GM23338 (cell line): ENCODE data around the gene TNPO1.

Source experiments
- CREB1 ChIP-seq: fragments of 250-450 bp; sonication (Bioruptor Pico); IDR thresholded peaks from 2 replicates; pipeline ENCODE4 v1.5.0; 2020; ENCODE audit warnings: low read depth, mild to moderate bottlenecking, moderate library complexity
- EZH2 ChIP-seq: fragments of 200-600 bp; sonication (generic); IDR thresholded peaks from one replicate; pipeline ENCODE4 v1.8.0; 2017; ENCODE audit warnings: antibody characterized with exemption, mild to moderate bottlenecking, low read depth; ENCODE audit not compliant: unreplicated experiment
- EZH2phosphoT487 ChIP-seq: fragments of 200-600 bp; sonication (generic); IDR thresholded peaks from one replicate; pipeline ENCODE4 v1.8.1; 2018; ENCODE audit warnings: antibody characterized with exemption; ENCODE audit not compliant: unreplicated experiment
- JUNB ChIP-seq: IDR thresholded peaks from one replicate; pipeline ENCODE4 v1.6.1; 2016; ENCODE audit warnings: antibody characterized with exemption; ENCODE audit not compliant: unreplicated experiment
- POLR2AphosphoS5 ChIP-seq: IDR thresholded peaks from 2 replicates; pipeline ENCODE4 v1.6.1; 2016; ENCODE audit warnings: antibody characterized with exemption, low read depth
- STAT1 ChIP-seq: IDR thresholded peaks from one replicate; pipeline ENCODE4 v1.6.1; 2016; ENCODE audit warnings: antibody characterized with exemption; ENCODE audit not compliant: unreplicated experiment
- TF ChIP-seq, protein P1 (sequence below): IDR thresholded peaks from one replicate; pipeline ENCODE4 v1.6.1; 2018; ENCODE audit warnings: antibody characterized with exemption; ENCODE audit not compliant: unreplicated experiment
- TF ChIP-seq, protein P2 (sequence below), 2 experiments: fragments of 200-600 bp in 1 of 2; sonication (generic) in 1 of 2; conservative IDR thresholded peaks; 2 replicates each; pipeline versions ENCODE4 v1.5.1 to v1.6.1; 2016 to 2017; ENCODE audit warnings: antibody characterized with exemption in 2 of 2, low read depth in 2 of 2, mild to moderate bottlenecking in 2 of 2, moderate library complexity in 1 of 2

GRCh38 chr5:72831685-72832084 lies 15.2 kb downstream of the TNPO1 start:
- TF ChIP-seq, protein P1, sequence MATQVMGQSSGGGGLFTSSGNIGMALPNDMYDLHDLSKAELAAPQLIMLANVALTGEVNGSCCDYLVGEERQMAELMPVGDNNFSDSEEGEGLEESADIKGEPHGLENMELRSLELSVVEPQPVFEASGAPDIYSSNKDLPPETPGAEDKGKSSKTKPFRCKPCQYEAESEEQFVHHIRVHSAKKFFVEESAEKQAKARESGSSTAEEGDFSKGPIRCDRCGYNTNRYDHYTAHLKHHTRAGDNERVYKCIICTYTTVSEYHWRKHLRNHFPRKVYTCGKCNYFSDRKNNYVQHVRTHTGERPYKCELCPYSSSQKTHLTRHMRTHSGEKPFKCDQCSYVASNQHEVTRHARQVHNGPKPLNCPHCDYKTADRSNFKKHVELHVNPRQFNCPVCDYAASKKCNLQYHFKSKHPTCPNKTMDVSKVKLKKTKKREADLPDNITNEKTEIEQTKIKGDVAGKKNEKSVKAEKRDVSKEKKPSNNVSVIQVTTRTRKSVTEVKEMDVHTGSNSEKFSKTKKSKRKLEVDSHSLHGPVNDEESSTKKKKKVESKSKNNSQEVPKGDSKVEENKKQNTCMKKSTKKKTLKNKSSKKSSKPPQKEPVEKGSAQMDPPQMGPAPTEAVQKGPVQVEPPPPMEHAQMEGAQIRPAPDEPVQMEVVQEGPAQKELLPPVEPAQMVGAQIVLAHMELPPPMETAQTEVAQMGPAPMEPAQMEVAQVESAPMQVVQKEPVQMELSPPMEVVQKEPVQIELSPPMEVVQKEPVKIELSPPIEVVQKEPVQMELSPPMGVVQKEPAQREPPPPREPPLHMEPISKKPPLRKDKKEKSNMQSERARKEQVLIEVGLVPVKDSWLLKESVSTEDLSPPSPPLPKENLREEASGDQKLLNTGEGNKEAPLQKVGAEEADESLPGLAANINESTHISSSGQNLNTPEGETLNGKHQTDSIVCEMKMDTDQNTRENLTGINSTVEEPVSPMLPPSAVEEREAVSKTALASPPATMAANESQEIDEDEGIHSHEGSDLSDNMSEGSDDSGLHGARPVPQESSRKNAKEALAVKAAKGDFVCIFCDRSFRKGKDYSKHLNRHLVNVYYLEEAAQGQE: no peak
- no peak for TF ChIP-seq CREB1 (CRISPR knock-in tag)
- TF ChIP-seq EZH2phosphoT487: no peak
- no peak for TF ChIP-seq JUNB
- no peak for TF ChIP-seq STAT1
- TF ChIP-seq, protein P2, sequence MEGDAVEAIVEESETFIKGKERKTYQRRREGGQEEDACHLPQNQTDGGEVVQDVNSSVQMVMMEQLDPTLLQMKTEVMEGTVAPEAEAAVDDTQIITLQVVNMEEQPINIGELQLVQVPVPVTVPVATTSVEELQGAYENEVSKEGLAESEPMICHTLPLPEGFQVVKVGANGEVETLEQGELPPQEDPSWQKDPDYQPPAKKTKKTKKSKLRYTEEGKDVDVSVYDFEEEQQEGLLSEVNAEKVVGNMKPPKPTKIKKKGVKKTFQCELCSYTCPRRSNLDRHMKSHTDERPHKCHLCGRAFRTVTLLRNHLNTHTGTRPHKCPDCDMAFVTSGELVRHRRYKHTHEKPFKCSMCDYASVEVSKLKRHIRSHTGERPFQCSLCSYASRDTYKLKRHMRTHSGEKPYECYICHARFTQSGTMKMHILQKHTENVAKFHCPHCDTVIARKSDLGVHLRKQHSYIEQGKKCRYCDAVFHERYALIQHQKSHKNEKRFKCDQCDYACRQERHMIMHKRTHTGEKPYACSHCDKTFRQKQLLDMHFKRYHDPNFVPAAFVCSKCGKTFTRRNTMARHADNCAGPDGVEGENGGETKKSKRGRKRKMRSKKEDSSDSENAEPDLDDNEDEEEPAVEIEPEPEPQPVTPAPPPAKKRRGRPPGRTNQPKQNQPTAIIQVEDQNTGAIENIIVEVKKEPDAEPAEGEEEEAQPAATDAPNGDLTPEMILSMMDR (conservative IDR thresholded peaks at IDR 0.05; ENCODE audit: low read depth in 2 of 2): no peak
- TF ChIP-seq EZH2: no peak
- no peak for TF ChIP-seq POLR2AphosphoS5
